GM23338 (cell line): ENCODE data around the gene WDR70. TPM values are rescaled to one million over a fixed set of nuclear protein-coding genes. Genes with fewer than 3 reads are reported as not detected.
"Not testable (repeated sequence)": the region's sequence is repeated elsewhere in the genome, so short reads cannot be mapped to it uniquely, and the experiment has no call there.

Experiments used
- ATAC-seq: fragments of 200-7000 bp; cut with Tn5 transposase; 3 replicates; pipeline ENCODE4 v1.9.1; 2020
- DNase-seq: peaks from one replicate; pipeline ENCODE4 v3.0.0-alpha.2; 2015; ENCODE audit warnings: low spot score
- H2AFZ ChIP-seq: fragments of 200-600 bp; sonication (generic); 2 replicates; pipeline ENCODE4 v1.8.0; 2016; ENCODE audit warnings: antibody characterized with exemption, mild to moderate bottlenecking, moderate library complexity
- H3F3A ChIP-seq: fragments of 200-600 bp; sonication (generic); replicated peaks from 2 replicates; pipeline ENCODE4 v1.8.0; 2017; ENCODE audit warnings: antibody characterized with exemption, mixed run types, low read depth
- H3K27ac ChIP-seq: fragments of 200-600 bp; sonication (generic); 2 replicates; pipeline ENCODE4 v1.6.1; 2016; ENCODE audit warnings: low read depth
- H3K27me3 ChIP-seq: fragments of 200-600 bp; sonication (generic); 2 replicates; pipeline ENCODE4 v1.8.0; 2016; ENCODE audit warnings: mild to moderate bottlenecking, mixed run types, moderate library complexity; ENCODE audit not compliant: insufficient read depth
- H3K36me3 ChIP-seq: fragments of 200-600 bp; sonication (generic); 2 replicates; pipeline ENCODE4 v1.8.0; 2016; ENCODE audit warnings: mild to moderate bottlenecking; ENCODE audit not compliant: insufficient read depth
- H3K4me1 ChIP-seq: fragments of 200-600 bp; sonication (generic); 2 replicates; pipeline ENCODE4 v1.8.0; 2016; ENCODE audit warnings: mild to moderate bottlenecking, moderate library complexity; ENCODE audit not compliant: insufficient read depth
- H3K4me2 ChIP-seq: fragments of 200-600 bp; sonication (generic); 2 replicates; pipeline ENCODE4 v1.7.1; 2017; ENCODE audit warnings: mixed run types
- H3K4me3 ChIP-seq: fragments of 200-600 bp; sonication (generic); 2 replicates; pipeline ENCODE4 v1.6.1; 2016; ENCODE audit warnings: mixed run types
- H3K79me2 ChIP-seq: fragments of 200-600 bp; sonication (generic); replicated peaks from 2 replicates; pipeline ENCODE4 v1.8.0; 2017; ENCODE audit warnings: mild to moderate bottlenecking; ENCODE audit not compliant: insufficient read depth
- H3K9me2 ChIP-seq: fragments of 200-600 bp; sonication (generic); 2 replicates; pipeline ENCODE4 v1.8.0; 2017; ENCODE audit not compliant: insufficient read depth
- H4K20me1 ChIP-seq: fragments of 200-600 bp; sonication (generic); replicated peaks from 2 replicates; pipeline ENCODE4 v1.8.0; 2017; ENCODE audit warnings: mild to moderate bottlenecking; ENCODE audit not compliant: insufficient read depth
- H3K27ac Mint-ChIP-seq: 2 replicates; pipeline ENCODE4 v1.8.0; 2020; ENCODE audit warnings: inconsistent platforms, mild to moderate bottlenecking, moderate library complexity, mixed read lengths
- H3K27me3 Mint-ChIP-seq: 3 replicates; pipeline ENCODE4 v1.8.0; 2022; ENCODE audit warnings: low read depth, mild to moderate bottlenecking, moderate library complexity, mixed read lengths, inconsistent platforms; ENCODE audit not compliant: insufficient read depth, poor library complexity
- H3K36me3 Mint-ChIP-seq: 3 replicates; pipeline ENCODE4 v1.8.0; 2021; ENCODE audit warnings: low read depth, mild to moderate bottlenecking, inconsistent platforms, moderate library complexity, mixed read lengths
- H3K4me1 Mint-ChIP-seq: 3 replicates; pipeline ENCODE4 v1.8.0; 2020; ENCODE audit warnings: mild to moderate bottlenecking, inconsistent platforms, mixed read lengths
- H3K4me3 Mint-ChIP-seq: 3 replicates; pipeline ENCODE4 v1.8.0; 2021; ENCODE audit warnings: moderate library complexity, mild to moderate bottlenecking, inconsistent platforms, mixed read lengths
- H3K9me3 Mint-ChIP-seq: 3 replicates; pipeline ENCODE4 v1.8.0; 2020; ENCODE audit warnings: moderate library complexity, mild to moderate bottlenecking, inconsistent platforms, mixed read lengths
- CREB1 ChIP-seq: fragments of 250-450 bp; sonication (Bioruptor Pico); IDR thresholded peaks from 2 replicates; pipeline ENCODE4 v1.5.0; 2020; ENCODE audit warnings: low read depth, mild to moderate bottlenecking, moderate library complexity
- EZH2 ChIP-seq: fragments of 200-600 bp; sonication (generic); IDR thresholded peaks from one replicate; pipeline ENCODE4 v1.8.0; 2017; ENCODE audit warnings: antibody characterized with exemption, mild to moderate bottlenecking, low read depth; ENCODE audit not compliant: unreplicated experiment
- NANOG ChIP-seq: IDR thresholded peaks from 2 replicates; pipeline ENCODE4 v1.6.1; 2016; ENCODE audit warnings: antibody characterized with exemption, borderline replicate concordance
- STAT1 ChIP-seq: IDR thresholded peaks from one replicate; pipeline ENCODE4 v1.6.1; 2016; ENCODE audit warnings: antibody characterized with exemption; ENCODE audit not compliant: unreplicated experiment
- ZNF331 ChIP-seq: fragments of 250-450 bp; sonication (Bioruptor Pico); IDR thresholded peaks from 2 replicates; pipeline ENCODE4 v1.5.0; 2020; ENCODE audit warnings: low read depth, mild to moderate bottlenecking, moderate library complexity
- polyA plus RNA-seq: library from polyadenylated mRNA; unstranded; fragments of >200 nt; fragmentation: Nextera tagmentation; extraction: Ambion mirVana; gene quantifications from 2 replicates; pipeline ENCODE4 v1.2.1, GENCODE V29; 2016
- total RNA-seq: library from RNA; depleted of rRNA; stranded (reverse); fragments of >200 nt; shearing (Covaris generic); gene quantifications from 2 replicates; pipeline ENCODE4 v1.2.3, GENCODE V29; 2014
- TF ChIP-seq, protein P1 (sequence below): fragments of 250-450 bp; sonication (Bioruptor Pico); IDR thresholded peaks from 2 replicates; pipeline ENCODE4 v1.5.0; 2020; ENCODE audit warnings: mild to moderate bottlenecking, moderate library complexity

WDR70 gene
- total and polyA plus RNA-seq, 2 experiments from 2014 or later: 34.9 to 86.7 TPM

DNA sequence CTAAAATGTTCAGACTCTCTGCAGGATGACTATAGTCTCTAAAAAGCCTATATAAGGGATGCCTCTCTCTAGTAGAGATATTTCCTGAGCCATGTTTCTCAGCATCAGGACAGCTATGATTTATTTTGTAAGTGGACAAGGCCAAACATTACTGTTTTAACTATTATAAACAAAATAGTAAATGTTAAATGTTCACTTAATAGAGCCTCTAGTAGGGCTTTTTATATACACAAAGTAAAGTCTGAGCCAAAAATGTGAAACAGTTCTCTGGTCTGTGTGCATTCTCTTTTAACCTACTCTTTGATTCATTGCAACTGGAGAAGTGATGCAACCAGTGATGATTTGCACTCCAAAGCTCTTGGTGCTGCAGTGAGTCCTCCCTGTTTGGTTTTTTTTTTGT is 240.2 kb downstream of the WDR70 start (continued):
- TF ChIP-seq, protein P1, sequence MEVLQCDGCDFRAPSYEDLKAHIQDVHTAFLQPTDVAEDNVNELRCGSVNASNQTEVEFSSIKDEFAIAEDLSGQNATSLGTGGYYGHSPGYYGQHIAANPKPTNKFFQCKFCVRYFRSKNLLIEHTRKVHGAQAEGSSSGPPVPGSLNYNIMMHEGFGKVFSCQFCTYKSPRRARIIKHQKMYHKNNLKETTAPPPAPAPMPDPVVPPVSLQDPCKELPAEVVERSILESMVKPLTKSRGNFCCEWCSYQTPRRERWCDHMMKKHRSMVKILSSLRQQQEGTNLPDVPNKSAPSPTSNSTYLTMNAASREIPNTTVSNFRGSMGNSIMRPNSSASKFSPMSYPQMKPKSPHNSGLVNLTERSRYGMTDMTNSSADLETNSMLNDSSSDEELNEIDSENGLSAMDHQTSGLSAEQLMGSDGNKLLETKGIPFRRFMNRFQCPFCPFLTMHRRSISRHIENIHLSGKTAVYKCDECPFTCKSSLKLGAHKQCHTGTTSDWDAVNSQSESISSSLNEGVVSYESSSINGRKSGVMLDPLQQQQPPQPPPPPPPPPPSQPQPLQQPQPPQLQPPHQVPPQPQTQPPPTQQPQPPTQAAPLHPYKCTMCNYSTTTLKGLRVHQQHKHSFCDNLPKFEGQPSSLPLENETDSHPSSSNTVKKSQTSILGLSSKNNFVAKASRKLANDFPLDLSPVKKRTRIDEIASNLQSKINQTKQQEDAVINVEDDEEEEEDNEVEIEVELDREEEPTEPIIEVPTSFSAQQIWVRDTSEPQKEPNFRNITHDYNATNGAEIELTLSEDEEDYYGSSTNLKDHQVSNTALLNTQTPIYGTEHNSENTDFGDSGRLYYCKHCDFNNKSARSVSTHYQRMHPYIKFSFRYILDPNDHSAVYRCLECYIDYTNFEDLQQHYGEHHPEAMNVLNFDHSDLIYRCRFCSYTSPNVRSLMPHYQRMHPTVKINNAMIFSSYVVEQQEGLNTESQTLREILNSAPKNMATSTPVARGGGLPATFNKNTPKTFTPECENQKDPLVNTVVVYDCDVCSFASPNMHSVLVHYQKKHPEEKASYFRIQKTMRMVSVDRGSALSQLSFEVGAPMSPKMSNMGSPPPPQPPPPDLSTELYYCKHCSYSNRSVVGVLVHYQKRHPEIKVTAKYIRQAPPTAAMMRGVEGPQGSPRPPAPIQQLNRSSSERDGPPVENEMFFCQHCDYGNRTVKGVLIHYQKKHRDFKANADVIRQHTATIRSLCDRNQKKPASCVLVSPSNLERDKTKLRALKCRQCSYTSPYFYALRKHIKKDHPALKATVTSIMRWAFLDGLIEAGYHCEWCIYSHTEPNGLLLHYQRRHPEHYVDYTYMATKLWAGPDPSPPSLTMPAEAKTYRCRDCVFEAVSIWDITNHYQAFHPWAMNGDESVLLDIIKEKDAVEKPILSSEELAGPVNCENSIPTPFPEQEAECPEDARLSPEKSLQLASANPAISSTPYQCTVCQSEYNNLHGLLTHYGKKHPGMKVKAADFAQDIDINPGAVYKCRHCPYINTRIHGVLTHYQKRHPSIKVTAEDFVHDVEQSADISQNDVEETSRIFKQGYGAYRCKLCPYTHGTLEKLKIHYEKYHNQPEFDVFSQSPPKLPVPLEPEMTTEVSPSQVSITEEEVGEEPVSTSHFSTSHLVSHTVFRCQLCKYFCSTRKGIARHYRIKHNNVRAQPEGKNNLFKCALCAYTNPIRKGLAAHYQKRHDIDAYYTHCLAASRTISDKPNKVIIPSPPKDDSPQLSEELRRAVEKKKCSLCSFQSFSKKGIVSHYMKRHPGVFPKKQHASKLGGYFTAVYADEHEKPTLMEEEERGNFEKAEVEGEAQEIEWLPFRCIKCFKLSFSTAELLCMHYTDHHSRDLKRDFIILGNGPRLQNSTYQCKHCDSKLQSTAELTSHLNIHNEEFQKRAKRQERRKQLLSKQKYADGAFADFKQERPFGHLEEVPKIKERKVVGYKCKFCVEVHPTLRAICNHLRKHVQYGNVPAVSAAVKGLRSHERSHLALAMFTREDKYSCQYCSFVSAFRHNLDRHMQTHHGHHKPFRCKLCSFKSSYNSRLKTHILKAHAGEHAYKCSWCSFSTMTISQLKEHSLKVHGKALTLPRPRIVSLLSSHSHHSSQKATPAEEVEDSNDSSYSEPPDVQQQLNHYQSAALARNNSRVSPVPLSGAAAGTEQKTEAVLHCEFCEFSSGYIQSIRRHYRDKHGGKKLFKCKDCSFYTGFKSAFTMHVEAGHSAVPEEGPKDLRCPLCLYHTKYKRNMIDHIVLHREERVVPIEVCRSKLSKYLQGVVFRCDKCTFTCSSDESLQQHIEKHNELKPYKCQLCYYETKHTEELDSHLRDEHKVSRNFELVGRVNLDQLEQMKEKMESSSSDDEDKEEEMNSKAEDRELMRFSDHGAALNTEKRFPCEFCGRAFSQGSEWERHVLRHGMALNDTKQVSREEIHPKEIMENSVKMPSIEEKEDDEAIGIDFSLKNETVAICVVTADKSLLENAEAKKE (CRISPR knock-in tag): no peak
- no peak for TF ChIP-seq ZNF331 (CRISPR knock-in tag)
- TF ChIP-seq EZH2: no peak
- TF ChIP-seq NANOG: no peak
- no peak for TF ChIP-seq STAT1
- no peak for TF ChIP-seq CREB1

DNA sequence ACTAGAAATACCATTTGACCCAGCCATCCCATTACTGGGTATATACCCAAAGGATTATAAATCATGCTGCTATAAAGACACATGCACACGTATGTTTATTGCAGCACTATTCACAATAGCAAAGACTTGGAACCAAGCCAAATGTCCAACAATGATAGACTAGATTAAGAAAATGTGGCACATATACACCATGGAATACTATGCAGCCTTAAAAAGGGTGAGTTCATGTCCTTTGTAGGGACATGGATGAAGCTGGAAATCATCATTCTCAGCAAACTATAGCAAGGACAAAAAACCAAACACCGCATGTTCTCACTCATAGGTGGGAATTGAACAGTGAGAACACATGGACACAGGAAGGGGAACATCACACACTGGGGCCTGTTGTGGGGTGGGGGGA is 243.2 kb downstream of the WDR70 start:
- H3K79me2 ChIP-seq, H3K4me1 Mint-ChIP-seq, DNase-seq, H3K9me2 ChIP-seq, H3K4me3 Mint-ChIP-seq, H3K27ac ChIP-seq, H4K20me1 ChIP-seq, H3K36me3 Mint-ChIP-seq, H3K4me1 ChIP-seq, H3K4me2 ChIP-seq, H3K27ac Mint-ChIP-seq, H3K27me3 ChIP-seq, H3K36me3 ChIP-seq, H3K9me3 Mint-ChIP-seq, H2AFZ ChIP-seq, H3K27me3 Mint-ChIP-seq, H3F3A ChIP-seq, H3K4me3 ChIP-seq, ATAC-seq: not testable (repeated sequence)

DNA sequence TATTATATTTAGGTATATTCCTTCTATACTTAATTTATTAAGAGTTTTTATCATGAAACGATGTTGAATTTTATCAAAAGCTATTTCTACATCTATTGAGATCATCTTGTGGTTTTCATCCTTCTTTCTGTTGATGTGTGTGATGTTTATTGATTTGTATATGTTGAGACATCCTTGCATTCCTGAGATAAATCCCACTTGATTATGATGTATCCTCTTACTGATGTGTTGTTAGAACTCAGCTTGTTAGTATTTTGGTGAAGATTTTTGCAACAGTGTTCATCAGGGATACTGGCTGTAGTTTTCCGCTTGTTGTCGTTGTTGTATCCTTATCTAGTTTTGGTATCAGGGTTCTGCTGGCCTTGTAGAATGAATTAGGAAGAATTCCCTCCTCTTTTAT is 247.1 kb downstream of the WDR70 start:
- Histone ChIP-seq H3K4me1 (no peaks in the 10 kb centered on the region), H3K9me2 (no peaks in the 10 kb centered on the region), H3K27me3 (no peaks in the 10 kb centered on the region), H3K27ac (no peak overlapping the region), H3F3A (no peaks in the 10 kb centered on the region), H3K79me2 (no peaks in the 10 kb centered on the region), H2AFZ (no peak overlapping the region), H3K4me2 (no peak overlapping the region), H3K4me3 (no peak overlapping the region), H4K20me1 (no peaks in the 10 kb centered on the region), H3K36me3 (no peaks in the 10 kb centered on the region)
- Mint-ChIP-seq H3K9me3 (peaks cover 6% of the 10 kb centered on the region; the same call in 2 of the 3 replicates), H3K4me1 (no peaks in the 10 kb centered on the region), H3K27me3 (no peaks in the 10 kb centered on the region), H3K27ac (no peak overlapping the region), H3K36me3 (peaks cover 6% of the 10 kb centered on the region; the same call in 2 of the 3 replicates), H3K4me3 (no peak overlapping the region)
- DNase-seq: no peak
- no peak for ATAC-seq
- TF ChIP-seq, protein P1 (CRISPR knock-in tag): no peak
